ENCODE data around the gene SSBP3. TPM values are rescaled to one million over a fixed set of nuclear protein-coding genes. Genes with fewer than 3 reads are reported as not detected.

Gene SSBP3
- polyA plus RNA-seq, 1 of the 3 experiments (the other 2 are of a cell fraction): 26.2 TPM

DNA sequence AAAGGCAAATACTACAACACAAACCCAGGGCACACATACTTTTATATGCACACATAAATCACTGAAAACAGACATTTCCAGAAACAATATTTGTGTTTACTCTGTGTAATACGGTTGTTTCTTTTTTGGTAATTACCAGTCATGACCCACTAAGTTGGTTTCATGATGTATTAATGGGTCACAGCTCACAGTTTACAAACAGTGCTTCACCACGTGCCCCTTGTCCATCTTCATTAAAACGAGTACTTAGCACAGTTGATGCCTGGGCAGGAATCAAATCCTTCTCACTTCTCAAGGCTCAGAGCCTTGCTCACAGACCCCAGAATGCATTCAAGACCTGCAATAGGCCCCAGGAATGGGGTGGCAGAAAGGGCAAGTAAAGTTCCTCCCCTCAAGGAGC is 13.8 kb downstream of the SSBP3 start:
- Histone ChIP-seq H3K9me2 (no peaks in the 10 kb centered on the region), H3K9ac (no peak overlapping the region), H2AFZ (ENCODE audit: low read depth) (no peak overlapping the region), H3K4me1 (ENCODE audit: control insufficient read depth in 1 of 2, insufficient read depth in 2 of 2, low read depth in 1 of 2, low read length in 1 of 2) (peaks cover 0 to 22% of the 10 kb centered on the region in 2 experiments; a peak in 2 of 4 replicates), H3K79me2 (ENCODE audit: insufficient read depth) (peaks cover 6% of the 10 kb centered on the region; the same call in 1 of the 2 replicates), H3K27me3 (ENCODE audit: insufficient read depth) (no peaks in the 10 kb centered on the region), H4K20me1 (ENCODE audit: insufficient read depth) (peaks cover 13% of the 10 kb centered on the region; the same call in 1 of the 2 replicates), H3K4me2 (no peak overlapping the region), H3K27ac (ENCODE audit: low read depth in 2 of 2, low read length in 1 of 2) (no peak overlapping the region), H3F3A (replicated peaks; ENCODE audit: insufficient read depth) (no peaks in the 10 kb centered on the region), H3K4me3 (ENCODE audit: low read depth in 2 of 2, low read length in 1 of 2) (no peak overlapping the region), H3K36me3 (replicated peaks in 1 of 2; ENCODE audit: control insufficient read depth in 1 of 2, insufficient read depth in 2 of 2, low read length in 1 of 2) (peaks cover 13 to 53% of the 10 kb centered on the region in 2 experiments), H3K9me3 (no peaks in the 10 kb centered on the region)
- 89% methylated on average over 3 of the region's 3 CpGs for WGBS (ENCODE audit: low lambda C conversion rate)
- ChIA-PET POLR2A (no interaction called here), CTCF (interaction anchor here (0.9 to 1.4 kb wide), 4 partner anchors 14 to 310 kb away, joined by 3 to 4 read pairs (median 4); partner anchors contain the start of gene SSBP3)
- TF ChIP-seq, protein P1, sequence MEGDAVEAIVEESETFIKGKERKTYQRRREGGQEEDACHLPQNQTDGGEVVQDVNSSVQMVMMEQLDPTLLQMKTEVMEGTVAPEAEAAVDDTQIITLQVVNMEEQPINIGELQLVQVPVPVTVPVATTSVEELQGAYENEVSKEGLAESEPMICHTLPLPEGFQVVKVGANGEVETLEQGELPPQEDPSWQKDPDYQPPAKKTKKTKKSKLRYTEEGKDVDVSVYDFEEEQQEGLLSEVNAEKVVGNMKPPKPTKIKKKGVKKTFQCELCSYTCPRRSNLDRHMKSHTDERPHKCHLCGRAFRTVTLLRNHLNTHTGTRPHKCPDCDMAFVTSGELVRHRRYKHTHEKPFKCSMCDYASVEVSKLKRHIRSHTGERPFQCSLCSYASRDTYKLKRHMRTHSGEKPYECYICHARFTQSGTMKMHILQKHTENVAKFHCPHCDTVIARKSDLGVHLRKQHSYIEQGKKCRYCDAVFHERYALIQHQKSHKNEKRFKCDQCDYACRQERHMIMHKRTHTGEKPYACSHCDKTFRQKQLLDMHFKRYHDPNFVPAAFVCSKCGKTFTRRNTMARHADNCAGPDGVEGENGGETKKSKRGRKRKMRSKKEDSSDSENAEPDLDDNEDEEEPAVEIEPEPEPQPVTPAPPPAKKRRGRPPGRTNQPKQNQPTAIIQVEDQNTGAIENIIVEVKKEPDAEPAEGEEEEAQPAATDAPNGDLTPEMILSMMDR (IDR thresholded peaks at IDR 0.05): no peak
- TF ChIP-seq NFIC (IDR thresholded peaks at IDR 0.05; ENCODE audit: borderline replicate concordance) (no peak), RFX5 (IDR thresholded peaks at IDR 0.05; ENCODE audit: low read length) (no peak), ELF1 (IDR thresholded peaks at IDR 0.05) (no peak), SMC3 (IDR thresholded peaks at IDR 0.05; ENCODE audit: low read depth, low read length) (no peak), NRF1 (IDR thresholded peaks at IDR 0.05; ENCODE audit: low read depth, low read length) (no peak), GABPA (IDR thresholded peaks at IDR 0.05; ENCODE audit: low read depth) (no peak), FOSL2 (IDR thresholded peaks at IDR 0.05; ENCODE audit: borderline replicate concordance, low read depth) (no peak), TEAD4 (IDR thresholded peaks at IDR 0.05; ENCODE audit: borderline replicate concordance, insufficient read depth) (no peak)
- TF ChIP-seq, protein P2, sequence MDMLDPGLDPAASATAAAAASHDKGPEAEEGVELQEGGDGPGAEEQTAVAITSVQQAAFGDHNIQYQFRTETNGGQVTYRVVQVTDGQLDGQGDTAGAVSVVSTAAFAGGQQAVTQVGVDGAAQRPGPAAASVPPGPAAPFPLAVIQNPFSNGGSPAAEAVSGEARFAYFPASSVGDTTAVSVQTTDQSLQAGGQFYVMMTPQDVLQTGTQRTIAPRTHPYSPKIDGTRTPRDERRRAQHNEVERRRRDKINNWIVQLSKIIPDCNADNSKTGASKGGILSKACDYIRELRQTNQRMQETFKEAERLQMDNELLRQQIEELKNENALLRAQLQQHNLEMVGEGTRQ (IDR thresholded peaks at IDR 0.05; ENCODE audit: borderline replicate concordance, low read depth, low read length): no peak
- DNase-seq: no peak

DNA sequence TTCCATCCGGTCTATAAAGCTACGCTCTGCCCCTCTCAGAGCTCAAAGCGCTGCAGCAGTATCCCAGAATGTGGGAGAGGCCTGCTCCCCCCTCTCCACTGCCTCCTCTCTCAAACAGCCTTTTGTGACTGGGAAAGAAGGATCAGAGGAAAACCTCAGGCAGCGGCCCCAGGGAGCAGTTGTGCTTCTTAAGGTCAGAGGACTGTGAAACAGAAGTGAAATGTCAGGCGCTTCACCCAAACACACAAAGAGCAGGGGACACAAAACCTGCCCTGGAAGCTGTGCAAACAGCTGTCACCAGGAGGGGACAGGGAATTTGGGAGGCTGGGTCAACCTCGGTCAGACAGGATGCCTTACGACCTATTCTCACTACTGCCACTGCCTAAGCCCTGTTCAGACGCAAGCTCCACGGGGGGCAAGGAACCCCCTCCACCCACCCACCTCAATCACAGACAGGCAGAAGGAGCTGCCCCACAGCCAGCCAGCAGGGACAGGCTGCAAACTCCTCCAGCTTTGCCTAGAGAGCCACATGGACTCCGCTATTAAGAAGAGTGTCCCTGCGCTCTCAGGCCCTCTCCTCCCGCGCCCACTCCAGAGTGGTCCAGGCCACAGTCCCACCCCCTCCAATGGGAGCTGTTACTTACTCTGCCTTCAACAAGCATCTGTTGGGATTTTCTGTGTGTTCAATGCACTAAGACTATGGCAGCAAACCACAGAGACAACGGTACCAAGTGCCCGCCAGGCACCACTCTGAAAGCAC is 14.6 kb downstream of the SSBP3 start:
- no peak overlapping the region for H3K27ac ChIP-seq (ENCODE audit: low read depth in 2 of 2, low read length in 1 of 2)
- H3K79me2 ChIP-seq (ENCODE audit: insufficient read depth): peaks cover 6% of the 10 kb centered on the region; the same call in 1 of the 2 replicates
- no peak overlapping the region for H3K4me2 ChIP-seq
- no peak overlapping the region for H3K4me3 ChIP-seq (ENCODE audit: low read depth in 2 of 2, low read length in 1 of 2)
- no peak overlapping the region for H2AFZ ChIP-seq (ENCODE audit: low read depth)
- no peak overlapping the region for H3K9ac ChIP-seq
- DNase-seq: no peak
- no peaks in the 10 kb centered on the region for H3K9me3 ChIP-seq
- ChIA-PET POLR2A (no interaction called here), CTCF (interaction anchor here (1.1 to 1.7 kb wide), 4 partner anchors 10 to 118 kb away, joined by 3 to 4 read pairs (median 4); no protein-coding TSS in a partner anchor)
- peaks cover 0 to 14% of the 10 kb centered on the region in 2 experiments; a peak in 1 of 4 replicates for H3K4me1 ChIP-seq (ENCODE audit: control insufficient read depth in 1 of 2, insufficient read depth in 2 of 2, low read depth in 1 of 2, low read length in 1 of 2)
- H3F3A ChIP-seq (replicated peaks; ENCODE audit: insufficient read depth): no peaks in the 10 kb centered on the region
- no peaks in the 10 kb centered on the region for H3K9me2 ChIP-seq
- peaks cover 13% of the 10 kb centered on the region; the same call in 1 of the 2 replicates for H4K20me1 ChIP-seq (ENCODE audit: insufficient read depth)
- TF ChIP-seq ELF1 (IDR thresholded peaks at IDR 0.05) (no peak), POLR2AphosphoS5 (IDR thresholded peaks at IDR 0.05; ENCODE audit: low read depth, low read length) (no peak), RFX5 (IDR thresholded peaks at IDR 0.05; ENCODE audit: low read length) (no peak), GABPA (IDR thresholded peaks at IDR 0.05; ENCODE audit: low read depth) (no peak), SIN3A (IDR thresholded peaks at IDR 0.05; ENCODE audit: borderline replicate concordance, low read depth, low read length) (no peak), TEAD4 (IDR thresholded peaks at IDR 0.05; ENCODE audit: borderline replicate concordance, insufficient read depth) (no peak)
- TF ChIP-seq, protein P3, sequence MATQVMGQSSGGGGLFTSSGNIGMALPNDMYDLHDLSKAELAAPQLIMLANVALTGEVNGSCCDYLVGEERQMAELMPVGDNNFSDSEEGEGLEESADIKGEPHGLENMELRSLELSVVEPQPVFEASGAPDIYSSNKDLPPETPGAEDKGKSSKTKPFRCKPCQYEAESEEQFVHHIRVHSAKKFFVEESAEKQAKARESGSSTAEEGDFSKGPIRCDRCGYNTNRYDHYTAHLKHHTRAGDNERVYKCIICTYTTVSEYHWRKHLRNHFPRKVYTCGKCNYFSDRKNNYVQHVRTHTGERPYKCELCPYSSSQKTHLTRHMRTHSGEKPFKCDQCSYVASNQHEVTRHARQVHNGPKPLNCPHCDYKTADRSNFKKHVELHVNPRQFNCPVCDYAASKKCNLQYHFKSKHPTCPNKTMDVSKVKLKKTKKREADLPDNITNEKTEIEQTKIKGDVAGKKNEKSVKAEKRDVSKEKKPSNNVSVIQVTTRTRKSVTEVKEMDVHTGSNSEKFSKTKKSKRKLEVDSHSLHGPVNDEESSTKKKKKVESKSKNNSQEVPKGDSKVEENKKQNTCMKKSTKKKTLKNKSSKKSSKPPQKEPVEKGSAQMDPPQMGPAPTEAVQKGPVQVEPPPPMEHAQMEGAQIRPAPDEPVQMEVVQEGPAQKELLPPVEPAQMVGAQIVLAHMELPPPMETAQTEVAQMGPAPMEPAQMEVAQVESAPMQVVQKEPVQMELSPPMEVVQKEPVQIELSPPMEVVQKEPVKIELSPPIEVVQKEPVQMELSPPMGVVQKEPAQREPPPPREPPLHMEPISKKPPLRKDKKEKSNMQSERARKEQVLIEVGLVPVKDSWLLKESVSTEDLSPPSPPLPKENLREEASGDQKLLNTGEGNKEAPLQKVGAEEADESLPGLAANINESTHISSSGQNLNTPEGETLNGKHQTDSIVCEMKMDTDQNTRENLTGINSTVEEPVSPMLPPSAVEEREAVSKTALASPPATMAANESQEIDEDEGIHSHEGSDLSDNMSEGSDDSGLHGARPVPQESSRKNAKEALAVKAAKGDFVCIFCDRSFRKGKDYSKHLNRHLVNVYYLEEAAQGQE (IDR thresholded peaks at IDR 0.05; ENCODE audit: low read depth, low read length): no peak
- TF ChIP-seq, protein P4, sequence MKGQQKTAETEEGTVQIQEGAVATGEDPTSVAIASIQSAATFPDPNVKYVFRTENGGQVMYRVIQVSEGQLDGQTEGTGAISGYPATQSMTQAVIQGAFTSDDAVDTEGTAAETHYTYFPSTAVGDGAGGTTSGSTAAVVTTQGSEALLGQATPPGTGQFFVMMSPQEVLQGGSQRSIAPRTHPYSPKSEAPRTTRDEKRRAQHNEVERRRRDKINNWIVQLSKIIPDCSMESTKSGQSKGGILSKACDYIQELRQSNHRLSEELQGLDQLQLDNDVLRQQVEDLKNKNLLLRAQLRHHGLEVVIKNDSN (IDR thresholded peaks at IDR 0.05; ENCODE audit: borderline replicate concordance, low read depth): no peak
- TF ChIP-seq, protein P5, sequence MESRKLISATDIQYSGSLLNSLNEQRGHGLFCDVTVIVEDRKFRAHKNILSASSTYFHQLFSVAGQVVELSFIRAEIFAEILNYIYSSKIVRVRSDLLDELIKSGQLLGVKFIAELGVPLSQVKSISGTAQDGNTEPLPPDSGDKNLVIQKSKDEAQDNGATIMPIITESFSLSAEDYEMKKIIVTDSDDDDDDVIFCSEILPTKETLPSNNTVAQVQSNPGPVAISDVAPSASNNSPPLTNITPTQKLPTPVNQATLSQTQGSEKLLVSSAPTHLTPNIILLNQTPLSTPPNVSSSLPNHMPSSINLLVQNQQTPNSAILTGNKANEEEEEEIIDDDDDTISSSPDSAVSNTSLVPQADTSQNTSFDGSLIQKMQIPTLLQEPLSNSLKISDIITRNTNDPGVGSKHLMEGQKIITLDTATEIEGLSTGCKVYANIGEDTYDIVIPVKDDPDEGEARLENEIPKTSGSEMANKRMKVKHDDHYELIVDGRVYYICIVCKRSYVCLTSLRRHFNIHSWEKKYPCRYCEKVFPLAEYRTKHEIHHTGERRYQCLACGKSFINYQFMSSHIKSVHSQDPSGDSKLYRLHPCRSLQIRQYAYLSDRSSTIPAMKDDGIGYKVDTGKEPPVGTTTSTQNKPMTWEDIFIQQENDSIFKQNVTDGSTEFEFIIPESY (IDR thresholded peaks at IDR 0.05; ENCODE audit: borderline replicate concordance, low read depth): no peak
- WGBS (ENCODE audit: low lambda C conversion rate): 95% methylated on average over 14 of the region's 15 CpGs
- H3K27me3 ChIP-seq (ENCODE audit: insufficient read depth): no peaks in the 10 kb centered on the region
- peaks cover 13 to 54% of the 10 kb centered on the region in 2 experiments for H3K36me3 ChIP-seq (replicated peaks in 1 of 2; ENCODE audit: control insufficient read depth in 1 of 2, insufficient read depth in 2 of 2, low read length in 1 of 2)
